IPS-18a (cell line): ENCODE data around the gene ZMAT5.

ENCODE experiments used
- H3K27ac ChIP-seq: one replicate; pipeline ENCODE4 v1.5.1; 2013; ENCODE audit warnings: low read length
- H3K27me3 ChIP-seq: one replicate; pipeline ENCODE4 v1.6.1; 2013; ENCODE audit warnings: mild to moderate bottlenecking, low read length; ENCODE audit not compliant: control insufficient read depth, insufficient read depth
- H3K36me3 ChIP-seq: one replicate; pipeline ENCODE4 v1.6.1; 2013; ENCODE audit warnings: low read depth, low read length; ENCODE audit not compliant: control insufficient read depth
- H3K4me1 ChIP-seq: one replicate; pipeline ENCODE4 v1.6.1; 2013; ENCODE audit warnings: low read depth, low read length; ENCODE audit not compliant: control insufficient read depth
- H3K4me3 ChIP-seq: one replicate; pipeline ENCODE4 v1.5.1; 2013; ENCODE audit warnings: low read length
- H3K9ac ChIP-seq: one replicate; pipeline ENCODE4 v1.6.1; 2013; ENCODE audit warnings: mild to moderate bottlenecking, low read length, moderate library complexity
- H3K9me3 ChIP-seq: one replicate; pipeline ENCODE4 v1.6.1; 2013; ENCODE audit warnings: low read depth, low read length; ENCODE audit not compliant: control insufficient read depth

ZMAT5 gene

GRCh38 chr22:29801796-29802195 lies 35.0 kb upstream of the ZMAT5 start:
- H3K27ac ChIP-seq = no peak overlapping the region

DNA sequence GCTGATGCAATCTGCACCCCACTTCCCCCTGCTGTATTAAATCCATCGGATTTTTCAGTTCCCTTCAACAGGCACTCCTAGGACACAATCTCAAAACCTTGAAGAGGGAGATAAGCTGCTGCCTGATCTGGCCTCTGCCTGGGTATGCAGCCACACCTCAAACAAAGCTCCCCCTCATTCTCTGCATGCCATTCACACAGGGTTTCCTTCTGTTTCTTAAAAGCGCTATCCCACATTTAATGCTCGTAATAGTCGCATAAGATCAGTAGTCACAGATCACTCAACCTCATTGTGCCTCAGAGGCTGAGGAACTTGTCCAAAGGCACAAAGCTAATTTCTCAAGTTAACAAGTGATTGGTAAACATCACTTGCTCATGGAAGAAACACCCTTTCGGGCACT lies 34.3 kb upstream of the ZMAT5 start:
- Histone ChIP-seq H3K36me3 (peaks cover 47% of the 10 kb centered on the region), H3K27me3 (no peaks in the 10 kb centered on the region), H3K4me1 (no peaks in the 10 kb centered on the region), H3K4me3 (no peak overlapping the region), H3K9me3 (no peaks in the 10 kb centered on the region), H3K9ac (no peak overlapping the region), H3K27ac (no peak overlapping the region)

More at GRCh38 chr22:29801796-29802195, 35.0 kb upstream of the ZMAT5 start:
- Histone ChIP-seq H3K9me3 (no peaks in the 10 kb centered on the region), H3K4me3 (no peak overlapping the region), H3K9ac (no peak overlapping the region), H3K36me3 (peaks cover 49% of the 10 kb centered on the region), H3K4me1 (no peaks in the 10 kb centered on the region), H3K27me3 (no peaks in the 10 kb centered on the region)

GRCh38 chr22:29799217-29799680 lies 32.4 kb upstream of the ZMAT5 start:
- Histone ChIP-seq H3K9ac (no peak overlapping the region), H3K36me3 (peaks cover 31% of the 10 kb centered on the region), H3K9me3 (no peaks in the 10 kb centered on the region), H3K4me3 (no peak overlapping the region), H3K4me1 (no peaks in the 10 kb centered on the region), H3K27ac (no peak overlapping the region), H3K27me3 (no peaks in the 10 kb centered on the region)

DNA sequence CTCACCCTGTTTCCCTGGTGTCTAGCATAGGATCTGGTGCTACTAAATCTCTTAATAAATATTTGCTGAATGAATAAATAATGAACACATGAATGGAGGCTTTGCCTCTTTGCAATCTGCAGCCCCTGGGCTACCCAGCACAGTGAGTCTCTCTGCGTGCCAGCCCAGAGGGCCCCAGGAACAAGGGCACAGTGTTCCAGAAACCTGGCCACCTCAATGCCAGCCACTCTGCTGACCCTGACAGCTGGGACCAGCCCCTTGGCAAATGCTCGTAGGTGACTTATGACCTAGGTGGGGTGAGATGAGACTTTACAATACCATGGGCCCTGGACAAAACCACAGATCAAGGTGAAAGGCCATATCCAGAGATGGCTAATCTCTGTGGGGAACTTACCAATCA lies 32.0 kb upstream of the ZMAT5 start:
- Histone ChIP-seq H3K9ac (no peak overlapping the region), H3K4me3 (no peak overlapping the region), H3K36me3 (peaks cover 27% of the 10 kb centered on the region)

DNA sequence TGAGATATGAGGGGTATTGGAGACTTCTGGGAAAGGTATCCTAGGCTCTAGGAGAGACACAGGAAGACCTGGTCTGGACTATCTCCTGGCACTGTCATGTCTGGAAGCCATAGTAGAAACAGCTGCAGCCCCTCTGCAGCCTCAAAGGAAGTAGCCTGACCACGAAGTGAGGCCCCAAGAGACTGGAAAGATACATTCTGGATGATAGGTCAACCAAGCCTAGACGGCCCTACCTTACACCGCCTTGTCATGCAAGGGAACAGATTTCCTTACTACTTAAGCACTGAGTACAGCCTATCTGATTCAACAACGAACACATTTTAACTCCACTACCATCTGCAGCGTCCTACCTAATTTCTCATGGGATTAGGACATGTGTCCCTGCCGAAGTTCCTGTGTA lies 31.5 kb upstream of the ZMAT5 start:
- Histone ChIP-seq H3K4me3 (no peak overlapping the region), H3K36me3 (peaks cover 22% of the 10 kb centered on the region), H3K4me1 (no peaks in the 10 kb centered on the region), H3K27me3 (no peaks in the 10 kb centered on the region), H3K9ac (no peak overlapping the region), H3K9me3 (no peaks in the 10 kb centered on the region), H3K27ac (no peak overlapping the region)

More for the DNA sequence above, 32.0 kb upstream of the ZMAT5 start:
- Histone ChIP-seq H3K4me1 (no peaks in the 10 kb centered on the region), H3K27me3 (no peaks in the 10 kb centered on the region), H3K9me3 (no peaks in the 10 kb centered on the region), H3K27ac (no peak overlapping the region)

DNA sequence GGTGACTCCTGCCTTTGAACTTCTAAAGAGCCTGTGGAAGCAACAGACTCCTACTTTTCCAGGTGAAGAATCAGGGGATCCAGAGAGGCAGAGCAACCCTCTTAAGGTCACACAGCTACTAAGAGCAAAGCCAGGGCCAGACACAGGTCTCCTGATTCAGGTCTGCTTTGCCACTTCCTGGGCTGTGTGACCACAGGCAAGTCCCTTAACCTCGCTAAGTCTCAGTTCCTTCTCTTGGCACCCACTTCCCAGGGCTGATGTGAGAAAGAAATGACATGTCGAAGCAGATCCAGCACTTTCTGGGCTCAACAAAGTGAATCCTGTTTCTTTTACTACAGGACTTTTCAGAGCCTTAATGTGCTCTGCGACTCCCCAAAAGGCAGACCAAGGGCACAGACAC lies 30.5 kb upstream of the ZMAT5 start:
- H3K9me3 ChIP-seq = no peaks in the 10 kb centered on the region
- no peak overlapping the region for H3K27ac ChIP-seq
- no peak overlapping the region for H3K4me3 ChIP-seq
- H3K9ac ChIP-seq = no peak overlapping the region
- H3K4me1 ChIP-seq = no peaks in the 10 kb centered on the region
- H3K27me3 ChIP-seq = no peaks in the 10 kb centered on the region
- peaks cover 26% of the 10 kb centered on the region for H3K36me3 ChIP-seq

- no peak overlapping the region for H3K4me3 ChIP-seq
- peaks cover 22% of the 10 kb centered on the region for H3K36me3 ChIP-seq
- H3K27me3 ChIP-seq = no peaks in the 10 kb centered on the region
- H3K4me1 ChIP-seq = no peaks in the 10 kb centered on the region
- no peak overlapping the region for H3K9ac ChIP-seq
- no peaks in the 10 kb centered on the region for H3K9me3 ChIP-seq
- H3K27ac ChIP-seq = no peak overlapping the region
Measured at GRCh38 chr22:29795663-29796062, 28.9 kb upstream of the ZMAT5 start.

DNA sequence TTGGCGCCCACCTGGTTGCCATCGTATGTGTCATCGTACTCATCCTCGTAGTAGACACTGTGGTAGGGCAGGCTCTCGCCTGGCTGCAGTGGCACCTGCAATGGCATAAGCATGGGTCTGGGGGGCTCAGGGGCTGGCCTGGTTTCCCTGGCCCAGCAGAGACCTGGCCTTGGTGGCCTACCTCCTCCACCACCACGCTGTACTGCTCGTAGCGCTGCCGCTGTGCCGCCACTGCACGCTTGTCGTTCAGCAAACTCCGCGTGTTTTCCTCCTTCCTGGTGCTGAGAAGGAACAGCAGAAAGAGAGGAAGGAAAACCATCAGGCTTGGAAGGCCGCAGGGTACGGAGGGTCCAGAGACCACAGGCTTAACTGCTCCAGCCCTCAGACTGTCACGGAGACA lies 26.6 kb upstream of the ZMAT5 start:
- Histone ChIP-seq H3K36me3 (peaks cover 30% of the 10 kb centered on the region), H3K27me3 (no peaks in the 10 kb centered on the region), H3K9ac (no peak overlapping the region), H3K4me3 (no peak overlapping the region), H3K9me3 (no peaks in the 10 kb centered on the region), H3K27ac (no peak overlapping the region), H3K4me1 (no peaks in the 10 kb centered on the region)

- H3K36me3 ChIP-seq = peaks cover 28% of the 10 kb centered on the region
- H3K4me1 ChIP-seq = no peaks in the 10 kb centered on the region
- H3K27me3 ChIP-seq = no peaks in the 10 kb centered on the region
- H3K9ac ChIP-seq = no peak overlapping the region
- H3K9me3 ChIP-seq = no peaks in the 10 kb centered on the region
- H3K4me3 ChIP-seq = no peak overlapping the region
- H3K27ac ChIP-seq = no peak overlapping the region
Measured at GRCh38 chr22:29790061-29790460, 23.3 kb upstream of the ZMAT5 start.

DNA sequence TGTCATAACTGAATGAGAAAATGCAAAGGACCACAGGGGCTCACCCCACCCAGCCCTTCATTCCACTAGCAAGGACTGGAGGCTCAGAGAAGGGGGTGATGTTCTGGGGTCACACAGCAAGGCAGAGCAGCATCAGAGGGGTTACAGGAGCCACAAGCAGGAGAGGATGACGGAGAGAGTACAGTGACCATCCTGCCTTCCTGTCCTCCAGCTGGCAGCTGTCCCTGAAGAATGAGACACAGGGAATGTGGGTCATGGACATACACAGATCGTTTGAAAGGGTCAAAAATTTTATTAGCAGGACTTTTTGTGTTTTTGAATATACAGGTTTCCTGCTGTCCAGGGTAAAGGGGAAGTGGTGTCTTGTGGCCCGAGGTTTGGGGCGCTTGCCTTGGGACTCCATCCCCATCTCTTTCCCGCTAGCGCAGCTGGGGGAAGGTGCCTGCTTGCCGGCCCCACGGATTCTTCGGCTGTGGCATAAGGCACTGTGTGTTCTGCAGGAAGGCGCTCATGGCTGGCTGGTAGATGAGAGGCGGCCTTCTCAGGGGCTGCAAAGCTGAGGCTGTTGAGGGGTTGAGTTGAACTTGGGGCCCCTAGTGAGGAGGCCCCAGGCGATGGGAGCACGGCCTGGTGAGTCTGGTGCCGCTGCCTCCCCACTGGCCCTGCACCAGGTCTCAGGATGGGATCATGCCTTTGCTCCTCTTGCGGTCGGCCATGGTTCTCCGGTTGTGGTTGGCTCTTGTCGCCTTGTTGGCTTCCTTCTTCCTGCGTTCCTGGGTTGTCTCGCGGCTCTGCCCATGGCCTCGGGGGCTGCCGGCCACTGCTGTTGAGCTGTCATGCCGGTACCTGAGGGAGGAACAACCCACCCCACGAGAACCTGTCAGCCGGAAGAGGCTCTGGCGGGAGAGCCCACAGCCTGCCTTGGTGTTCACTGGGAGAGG lies 21.8 kb upstream of the ZMAT5 start:
- H3K9me3 ChIP-seq = no peaks in the 10 kb centered on the region
- H3K4me3 ChIP-seq = no peak overlapping the region
- H3K27ac ChIP-seq = no peak overlapping the region
- H3K9ac ChIP-seq = no peak overlapping the region
- H3K36me3 ChIP-seq = peaks cover 28% of the 10 kb centered on the region
- H3K27me3 ChIP-seq = no peaks in the 10 kb centered on the region
- no peaks in the 10 kb centered on the region for H3K4me1 ChIP-seq

DNA sequence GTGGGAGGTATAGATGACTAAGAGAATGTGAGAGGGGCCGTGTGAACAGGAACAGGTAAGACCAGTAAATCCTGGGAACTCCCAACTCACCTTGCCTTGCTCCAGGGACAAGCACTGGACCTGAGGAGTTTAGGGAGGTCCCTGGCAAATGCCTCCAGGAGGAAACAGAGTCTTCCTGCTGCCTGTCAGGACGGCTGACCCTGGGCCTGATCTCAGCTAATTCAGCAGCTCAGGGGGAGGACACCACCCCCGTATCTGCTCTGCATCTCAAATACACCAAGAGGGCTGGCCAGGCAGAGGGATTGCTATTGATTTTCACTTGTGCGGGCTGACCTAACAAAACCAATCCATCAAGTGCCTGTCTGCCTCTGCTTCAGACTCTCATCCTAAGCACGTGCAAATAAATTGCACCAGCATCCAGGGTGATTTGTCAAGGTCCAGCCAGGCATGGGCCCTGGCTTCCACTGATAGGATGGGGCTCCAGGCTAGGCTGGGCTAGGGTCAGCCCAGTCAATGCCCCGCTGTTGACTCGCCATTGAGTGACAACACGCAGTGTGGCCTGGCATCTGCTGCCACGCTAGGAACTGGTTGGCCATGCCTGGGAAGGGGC lies 20.7 kb upstream of the ZMAT5 start:
- H3K9ac ChIP-seq = no peak overlapping the region
- no peak overlapping the region for H3K27ac ChIP-seq
- no peaks in the 10 kb centered on the region for H3K4me1 ChIP-seq
- H3K36me3 ChIP-seq = peaks cover 25% of the 10 kb centered on the region
- no peaks in the 10 kb centered on the region for H3K9me3 ChIP-seq
- no peak overlapping the region for H3K4me3 ChIP-seq
- no peaks in the 10 kb centered on the region for H3K27me3 ChIP-seq
